Left hindlimb (tissue), 1 donor: ENCODE data around the gene DNAH1.

Experiments used
- DNase-seq: peaks from one replicate; pipeline ENCODE4 v3.0.0-alpha.2; 2018

DNAH1 gene

GRCh38 chr3:52291508-52292181 is 24.5 kb upstream of the DNAH1 start:
- peak; percentile 31 for DNase-seq

DNA sequence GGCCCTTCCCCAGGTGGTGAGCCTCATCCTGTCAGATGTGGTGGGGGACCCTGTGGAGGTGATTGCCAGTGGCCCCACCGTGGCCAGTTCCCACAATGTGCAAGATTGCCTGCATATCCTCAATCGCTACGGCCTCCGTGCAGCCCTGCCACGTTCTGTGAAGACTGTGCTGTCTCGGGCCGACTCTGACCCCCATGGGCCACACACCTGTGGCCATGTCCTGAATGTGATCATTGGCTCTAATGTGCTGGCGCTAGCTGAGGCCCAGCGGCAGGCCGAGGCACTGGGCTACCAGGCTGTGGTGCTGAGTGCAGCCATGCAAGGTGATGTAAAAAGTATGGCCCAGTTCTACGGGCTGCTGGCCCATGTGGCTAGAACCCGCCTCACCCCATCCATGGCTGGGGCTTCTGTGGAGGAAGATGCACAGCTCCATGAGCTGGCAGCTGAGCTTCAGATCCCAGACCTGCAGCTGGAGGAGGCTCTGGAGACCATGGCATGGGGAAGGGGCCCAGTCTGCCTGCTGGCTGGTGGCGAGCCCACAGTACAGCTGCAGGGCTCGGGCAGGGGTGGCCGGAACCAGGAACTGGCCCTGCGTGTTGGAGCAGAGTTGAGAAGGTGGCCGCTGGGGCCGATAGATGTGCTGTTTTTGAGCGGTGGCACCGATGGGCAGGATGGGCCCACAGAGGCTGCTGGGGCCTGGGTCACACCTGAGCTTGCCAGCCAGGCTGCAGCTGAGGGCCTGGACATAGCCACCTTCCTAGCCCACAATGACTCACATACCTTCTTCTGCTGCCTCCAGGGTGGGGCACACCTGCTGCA is 23.7 kb upstream of the DNAH1 start:
- DNase-seq, result no peak

GRCh38 chr3:52293491-52294319 is 22.4 kb upstream of the DNAH1 start:
- no peak for DNase-seq

DNA sequence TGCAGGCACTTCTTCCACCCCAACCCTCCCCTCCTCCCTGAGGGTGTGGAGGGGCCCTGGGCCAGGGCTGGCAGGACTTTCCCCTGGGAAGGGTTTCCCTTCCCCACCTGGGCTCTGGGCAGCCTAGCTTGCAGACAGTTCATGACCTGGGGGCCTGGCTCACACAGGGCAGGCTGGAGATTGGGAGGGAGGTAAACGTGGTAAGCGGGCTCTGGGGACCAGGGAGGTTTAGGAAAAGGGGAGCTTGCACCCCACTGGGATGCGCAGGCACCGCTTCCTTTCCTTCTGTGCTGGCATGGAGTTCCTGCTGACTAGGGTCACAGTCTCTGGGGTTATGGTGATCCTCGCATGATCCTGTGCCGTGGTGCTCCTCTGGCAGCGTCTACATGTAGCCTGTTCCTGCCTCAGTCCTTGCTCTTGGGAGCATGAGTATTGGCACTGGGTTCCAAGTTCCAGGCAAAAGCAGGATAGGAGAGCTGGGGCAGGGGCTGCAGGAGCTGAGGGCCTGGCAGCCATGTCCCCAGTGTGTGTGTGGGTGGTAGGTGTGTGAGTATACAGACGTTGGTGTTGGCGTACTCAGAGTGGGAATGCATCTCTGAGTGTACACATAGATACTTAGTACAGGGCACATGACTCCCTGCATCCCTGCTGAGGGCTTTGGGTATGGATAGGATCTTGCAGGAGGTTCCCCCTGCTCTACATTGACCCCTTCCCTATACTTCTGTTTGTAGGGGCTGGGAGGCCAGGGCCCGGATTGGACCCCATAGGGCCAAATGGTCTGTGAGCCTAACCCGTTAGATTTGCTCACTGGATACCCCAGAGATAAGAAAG is 21.6 kb upstream of the DNAH1 start:
- no peak for DNase-seq

- DNase-seq, result no peak
These were observed 20.4 kb upstream of the DNAH1 start for GRCh38 chr3:52295671-52296208.

GRCh38 chr3:52297242-52298148 is 18.6 kb upstream of the DNAH1 start:
- no peak for DNase-seq

GRCh38 chr3:52298149-52299098 is 17.7 kb upstream of the DNAH1 start:
- no peak for DNase-seq

DNA sequence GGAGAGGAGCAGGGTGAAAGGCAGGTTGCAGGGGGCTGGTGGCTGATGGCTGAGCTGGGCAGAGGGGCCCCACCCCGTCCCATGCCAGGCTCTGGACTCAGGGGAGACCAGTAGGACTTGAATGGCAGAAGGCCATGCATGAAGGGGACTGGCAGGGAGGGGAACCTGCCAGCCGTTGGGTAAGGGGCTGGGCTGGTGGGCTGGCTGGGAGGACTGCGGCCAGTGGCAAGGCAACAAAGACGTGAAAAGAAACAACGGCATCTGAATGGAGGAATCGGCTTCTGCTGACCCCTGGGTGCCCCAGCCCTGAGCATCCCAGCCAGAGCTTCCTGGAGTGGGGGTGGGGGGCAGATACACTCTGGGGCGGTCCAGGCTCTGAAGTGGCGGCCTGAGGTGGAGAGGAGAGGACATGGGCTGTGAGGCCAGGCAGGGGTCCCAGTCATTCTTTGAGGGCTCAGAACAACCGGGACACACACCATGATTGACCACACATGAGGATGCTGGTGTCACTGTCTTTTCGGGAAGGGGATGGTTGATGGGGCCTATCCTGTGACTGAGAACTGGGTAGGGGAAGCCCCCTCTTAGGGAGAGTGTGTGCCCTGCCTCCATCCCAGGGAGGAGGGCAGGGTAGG is 16.8 kb upstream of the DNAH1 start:
- DNase-seq, result peak; percentile 48

GRCh38 chr3:52299879-52300611 is 16.1 kb upstream of the DNAH1 start:
- DNase-seq, result no peak

DNA sequence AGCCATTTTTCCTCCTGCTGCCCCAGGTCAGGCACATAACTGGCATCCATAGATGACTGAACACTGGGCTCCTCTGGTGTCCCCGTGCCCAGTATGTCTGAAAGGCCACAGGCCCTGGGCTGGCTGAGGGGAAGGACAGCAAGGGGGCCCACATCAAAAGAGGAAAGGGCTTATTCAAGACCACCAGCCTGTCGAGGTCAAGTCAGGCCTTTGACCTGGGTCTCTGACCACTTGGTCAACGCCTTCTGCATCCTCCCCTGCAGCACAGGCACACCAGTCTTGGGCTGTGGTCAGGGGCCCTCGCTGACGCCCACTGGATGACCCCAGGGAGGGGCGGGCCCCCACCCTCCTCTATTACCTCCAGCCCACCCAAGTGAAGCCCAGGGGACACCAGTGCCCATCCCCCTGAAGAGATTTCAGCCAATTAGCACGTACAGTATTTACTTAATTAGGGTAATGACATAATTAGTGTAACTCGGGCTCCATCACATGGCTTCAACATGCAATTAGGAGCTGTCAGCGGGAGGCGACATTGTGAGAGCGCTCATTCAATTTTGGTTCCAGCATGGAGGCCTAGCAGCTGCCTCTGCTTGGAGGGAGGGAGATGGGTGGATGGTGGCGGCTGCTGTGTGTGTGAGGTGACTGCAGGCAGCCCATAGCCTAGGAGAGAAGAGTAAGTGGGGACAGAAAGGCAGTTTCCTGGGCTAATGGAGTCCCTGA is 13.5 kb upstream of the DNAH1 start:
- no peak for DNase-seq

DNA sequence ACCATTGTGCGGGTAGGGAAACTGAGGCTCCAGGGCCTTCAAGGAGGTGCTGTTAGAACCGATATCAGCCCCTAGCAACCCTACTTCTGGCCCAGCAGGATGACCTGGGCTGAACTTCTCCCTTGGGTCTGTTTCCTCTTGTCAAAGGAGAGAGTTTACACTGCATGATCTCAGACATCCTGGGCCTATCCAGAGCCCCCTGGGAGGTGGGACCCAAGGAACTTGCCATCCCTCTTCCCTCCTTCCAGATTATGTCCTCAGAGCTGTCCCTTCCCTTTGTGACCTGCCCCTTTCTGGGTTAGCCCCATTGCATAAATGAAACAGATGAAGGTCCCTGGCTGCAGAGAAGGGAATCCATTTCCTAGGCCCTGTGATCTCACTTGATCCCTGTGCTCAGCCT is 12.3 kb upstream of the DNAH1 start:
- no peak for DNase-seq

- no peak for DNase-seq
These were observed 10.2 kb upstream of the DNAH1 start for GRCh38 chr3:52305926-52306325.

DNA sequence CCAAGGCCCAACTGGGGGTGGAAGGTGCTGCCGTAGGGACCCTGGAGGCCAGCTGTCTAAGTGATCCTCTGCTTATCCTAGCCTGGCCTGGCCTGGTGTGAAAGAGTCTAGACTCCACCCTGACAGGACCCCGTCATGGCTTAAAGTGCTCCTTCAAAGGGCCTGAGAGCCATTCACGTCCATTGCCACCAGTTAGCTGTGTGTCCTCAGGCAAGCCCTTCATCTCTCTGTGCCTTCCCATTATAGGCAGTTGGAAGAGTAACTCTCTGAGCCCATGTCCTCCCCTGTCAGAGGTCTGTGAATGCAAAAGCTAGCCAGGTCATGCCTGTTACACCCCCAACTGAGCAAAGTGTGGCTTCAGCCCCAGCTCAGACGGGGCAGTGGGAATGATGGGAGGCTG is 9.1 kb upstream of the DNAH1 start:
- no peak for DNase-seq

- DNase-seq, result no peak
These were observed 7.8 kb upstream of the DNAH1 start for GRCh38 chr3:52308308-52308707.

- no peak for DNase-seq
These were observed 5.1 kb upstream of the DNAH1 start for GRCh38 chr3:52310861-52311575.

GRCh38 chr3:52311576-52312119 is 4.5 kb upstream of the DNAH1 start:
- DNase-seq, result no peak

- no peak for DNase-seq
These were observed 2.8 kb upstream of the DNAH1 start for GRCh38 chr3:52313188-52313773.
